HepG2 (cell line): ENCODE measurements around the gene MED22. TPM values are rescaled to one million over a fixed set of nuclear protein-coding genes. Genes with fewer than 3 reads are reported as not detected.
A peak's percentile ranks its signal among the peaks of the same experiment; 100 is the strongest.

Source experiments
- AGO1 ChIP-seq: fragments of 200-400 bp; formaldehyde crosslinking; IDR thresholded peaks from 2 replicates; pipeline ENCODE4 v1.6.1; 2017; ENCODE audit warnings: mild to moderate bottlenecking, low read depth, low read length, moderate library complexity; ENCODE audit not compliant: poor library complexity, severe bottlenecking
- ATF1 ChIP-seq: IDR thresholded peaks from 2 replicates; pipeline ENCODE4 v1.6.1; 2016; ENCODE audit warnings: mild to moderate bottlenecking, control low read depth
- EHMT2 ChIP-seq: fragments of 200-600 bp; sonication (generic); IDR thresholded peaks from 2 replicates; pipeline ENCODE4 v1.7.0; 2017; ENCODE audit warnings: antibody characterized with exemption, low read depth, low read length, borderline replicate concordance
- KDM2A ChIP-seq: sonication (generic); formaldehyde crosslinking; IDR thresholded peaks from 2 replicates; pipeline ENCODE4 v1.4.0; 2020; ENCODE audit warnings: low read depth, missing genetic modification reagents, borderline replicate concordance
- KLF13 ChIP-seq: sonication (generic); formaldehyde crosslinking; IDR thresholded peaks from 2 replicates; pipeline ENCODE4 v1.4.0; 2020; ENCODE audit warnings: mild to moderate bottlenecking, missing genetic modification reagents
- NR2F6 ChIP-seq, 2 experiments: IDR thresholded peaks; 2 replicates each; pipeline ENCODE4 v1.6.1; 2016; ENCODE audit warnings: antibody characterized with exemption in 1 of 2, mild to moderate bottlenecking in 1 of 2
- RAD21 ChIP-seq: fragments of 450-650 bp; formaldehyde crosslinking; IDR thresholded peaks from 2 replicates; pipeline ENCODE4 v1.5.0; 2020; ENCODE audit warnings: mild to moderate bottlenecking
- REPIN1 ChIP-seq: sonication (generic); formaldehyde crosslinking; IDR thresholded peaks from 2 replicates; pipeline ENCODE4 v1.8.0; 2022; ENCODE audit warnings: missing genetic modification reagents, low read depth, mild to moderate bottlenecking, borderline replicate concordance
- SAP130 ChIP-seq: IDR thresholded peaks from 2 replicates; pipeline ENCODE4 v1.6.1; 2016; ENCODE audit warnings: low read depth
- SIN3A ChIP-seq: IDR thresholded peaks from 2 replicates; pipeline ENCODE4 v1.6.1; 2011; ENCODE audit warnings: low read depth, mild to moderate bottlenecking, control low read depth, low read length, borderline replicate concordance
- SMAD9 ChIP-seq: sonication (generic); formaldehyde crosslinking; IDR thresholded peaks from 2 replicates; pipeline ENCODE4 v1.5.1; 2020; ENCODE audit warnings: mild to moderate bottlenecking, missing genetic modification reagents
- TMF1 ChIP-seq: sonication (generic); formaldehyde crosslinking; IDR thresholded peaks from 2 replicates; pipeline ENCODE4 v1.8.1; 2022; ENCODE audit warnings: low read depth, missing genetic modification reagents
- ZNF652 ChIP-seq: IDR thresholded peaks from 2 replicates; pipeline ENCODE4 v1.6.1; 2016; ENCODE audit warnings: low read depth, borderline replicate concordance
- ZNF720 ChIP-seq: sonication (generic); formaldehyde crosslinking; IDR thresholded peaks from 2 replicates; pipeline ENCODE4 v1.4.0; 2020; ENCODE audit warnings: missing genetic modification reagents
- ZNF782 ChIP-seq: sonication (generic); formaldehyde crosslinking; IDR thresholded peaks from 2 replicates; pipeline ENCODE4 v1.4.0; 2020; ENCODE audit warnings: missing genetic modification reagents, mild to moderate bottlenecking, borderline replicate concordance
- polyA plus RNA-seq, 8 experiments: library from polyadenylated mRNA; depleted of rRNA in 3 of 8; stranded (reverse) in 7 of 8; unstranded in 1 of 8; fragments of >200 nt; fragmentation: Illumina TruSeq in 4 of 8; extraction: Trizol in 4 of 8; gene quantifications; 2 replicates each; pipeline versions ENCODE4 v1.2.1 to v1.2.3, GENCODE V29; 2011 to 2016; ENCODE audit warnings: low read depth in 4 of 8, missing spikeins in 1 of 8, mixed read lengths in 1 of 8; ENCODE audit not compliant: insufficient read depth in 1 of 8
- total RNA-seq, 5 experiments: library from RNA; depleted of rRNA; stranded (reverse); fragments of >200 nt; fragmentation: Illumina TruSeq; extraction: Trizol; gene quantifications; 2 replicates each; pipeline ENCODE4 v1.2.3, GENCODE V29; 2016; ENCODE audit warnings: low read depth in 1 of 5
- TF ChIP-seq, protein P1 (sequence below): sonication (generic); formaldehyde crosslinking; IDR thresholded peaks from 2 replicates; pipeline ENCODE4 v1.5.0; 2020; ENCODE audit warnings: mild to moderate bottlenecking, missing genetic modification reagents, borderline replicate concordance
- TF ChIP-seq, protein P2 (sequence below): sonication (generic); formaldehyde crosslinking; IDR thresholded peaks from 2 replicates; pipeline ENCODE4 v1.5.0; 2020; ENCODE audit warnings: mild to moderate bottlenecking, low read depth, missing genetic modification reagents, borderline replicate concordance
- TF ChIP-seq, protein P3 (sequence below): IDR thresholded peaks from 2 replicates; pipeline ENCODE4 v1.6.1; 2016; ENCODE audit warnings: missing compliant biosample characterization, missing genetic modification reagents, borderline replicate concordance
- TF ChIP-seq, protein P4 (sequence below): sonication (generic); formaldehyde crosslinking; IDR thresholded peaks from 2 replicates; pipeline ENCODE4 v1.4.0; 2020; ENCODE audit warnings: missing genetic modification reagents, mild to moderate bottlenecking, borderline replicate concordance

The MED22 gene
- total and polyA plus RNA-seq, 2 of the 13 experiments (the other 11 are each of a cell fraction or from before 2014, with no cell fraction given), result 15.8 to 22.1 TPM

DNA sequence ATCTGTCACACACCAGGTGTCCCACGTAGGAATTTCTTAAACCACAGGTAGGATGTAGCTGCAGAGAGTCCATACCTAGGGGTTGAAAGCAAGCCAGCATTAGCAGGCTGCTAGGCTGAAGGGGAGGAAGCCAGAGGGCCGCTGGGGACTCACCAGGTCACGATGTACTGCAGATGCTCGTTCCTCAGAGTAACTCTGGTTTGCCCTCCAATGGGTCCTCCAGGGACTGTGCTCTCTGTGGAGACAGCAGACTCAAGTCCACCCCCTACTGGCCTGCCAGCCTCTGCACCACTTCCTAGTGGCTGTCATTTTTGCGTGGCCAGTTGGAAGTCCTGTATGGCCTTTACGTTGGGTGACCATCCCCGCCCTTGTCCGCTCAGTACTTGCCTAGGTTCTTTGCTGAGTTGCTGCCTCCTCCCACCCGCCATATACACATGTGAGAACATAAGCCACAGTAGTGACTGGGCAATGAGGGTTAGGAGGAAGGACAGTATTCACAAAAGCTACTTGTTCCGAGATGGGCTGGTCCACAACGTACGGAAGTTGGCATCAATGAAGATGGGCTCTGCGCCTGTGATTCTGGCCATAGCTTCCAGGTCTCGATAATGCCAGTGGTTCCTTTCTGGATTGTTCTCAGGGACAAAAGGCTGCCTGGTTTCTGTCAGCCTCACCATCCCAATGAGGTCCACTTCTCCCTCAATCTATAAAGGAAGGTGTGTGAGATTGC, 4.1 kb upstream of the MED22 start (continued):
- TF ChIP-seq, protein P1, sequence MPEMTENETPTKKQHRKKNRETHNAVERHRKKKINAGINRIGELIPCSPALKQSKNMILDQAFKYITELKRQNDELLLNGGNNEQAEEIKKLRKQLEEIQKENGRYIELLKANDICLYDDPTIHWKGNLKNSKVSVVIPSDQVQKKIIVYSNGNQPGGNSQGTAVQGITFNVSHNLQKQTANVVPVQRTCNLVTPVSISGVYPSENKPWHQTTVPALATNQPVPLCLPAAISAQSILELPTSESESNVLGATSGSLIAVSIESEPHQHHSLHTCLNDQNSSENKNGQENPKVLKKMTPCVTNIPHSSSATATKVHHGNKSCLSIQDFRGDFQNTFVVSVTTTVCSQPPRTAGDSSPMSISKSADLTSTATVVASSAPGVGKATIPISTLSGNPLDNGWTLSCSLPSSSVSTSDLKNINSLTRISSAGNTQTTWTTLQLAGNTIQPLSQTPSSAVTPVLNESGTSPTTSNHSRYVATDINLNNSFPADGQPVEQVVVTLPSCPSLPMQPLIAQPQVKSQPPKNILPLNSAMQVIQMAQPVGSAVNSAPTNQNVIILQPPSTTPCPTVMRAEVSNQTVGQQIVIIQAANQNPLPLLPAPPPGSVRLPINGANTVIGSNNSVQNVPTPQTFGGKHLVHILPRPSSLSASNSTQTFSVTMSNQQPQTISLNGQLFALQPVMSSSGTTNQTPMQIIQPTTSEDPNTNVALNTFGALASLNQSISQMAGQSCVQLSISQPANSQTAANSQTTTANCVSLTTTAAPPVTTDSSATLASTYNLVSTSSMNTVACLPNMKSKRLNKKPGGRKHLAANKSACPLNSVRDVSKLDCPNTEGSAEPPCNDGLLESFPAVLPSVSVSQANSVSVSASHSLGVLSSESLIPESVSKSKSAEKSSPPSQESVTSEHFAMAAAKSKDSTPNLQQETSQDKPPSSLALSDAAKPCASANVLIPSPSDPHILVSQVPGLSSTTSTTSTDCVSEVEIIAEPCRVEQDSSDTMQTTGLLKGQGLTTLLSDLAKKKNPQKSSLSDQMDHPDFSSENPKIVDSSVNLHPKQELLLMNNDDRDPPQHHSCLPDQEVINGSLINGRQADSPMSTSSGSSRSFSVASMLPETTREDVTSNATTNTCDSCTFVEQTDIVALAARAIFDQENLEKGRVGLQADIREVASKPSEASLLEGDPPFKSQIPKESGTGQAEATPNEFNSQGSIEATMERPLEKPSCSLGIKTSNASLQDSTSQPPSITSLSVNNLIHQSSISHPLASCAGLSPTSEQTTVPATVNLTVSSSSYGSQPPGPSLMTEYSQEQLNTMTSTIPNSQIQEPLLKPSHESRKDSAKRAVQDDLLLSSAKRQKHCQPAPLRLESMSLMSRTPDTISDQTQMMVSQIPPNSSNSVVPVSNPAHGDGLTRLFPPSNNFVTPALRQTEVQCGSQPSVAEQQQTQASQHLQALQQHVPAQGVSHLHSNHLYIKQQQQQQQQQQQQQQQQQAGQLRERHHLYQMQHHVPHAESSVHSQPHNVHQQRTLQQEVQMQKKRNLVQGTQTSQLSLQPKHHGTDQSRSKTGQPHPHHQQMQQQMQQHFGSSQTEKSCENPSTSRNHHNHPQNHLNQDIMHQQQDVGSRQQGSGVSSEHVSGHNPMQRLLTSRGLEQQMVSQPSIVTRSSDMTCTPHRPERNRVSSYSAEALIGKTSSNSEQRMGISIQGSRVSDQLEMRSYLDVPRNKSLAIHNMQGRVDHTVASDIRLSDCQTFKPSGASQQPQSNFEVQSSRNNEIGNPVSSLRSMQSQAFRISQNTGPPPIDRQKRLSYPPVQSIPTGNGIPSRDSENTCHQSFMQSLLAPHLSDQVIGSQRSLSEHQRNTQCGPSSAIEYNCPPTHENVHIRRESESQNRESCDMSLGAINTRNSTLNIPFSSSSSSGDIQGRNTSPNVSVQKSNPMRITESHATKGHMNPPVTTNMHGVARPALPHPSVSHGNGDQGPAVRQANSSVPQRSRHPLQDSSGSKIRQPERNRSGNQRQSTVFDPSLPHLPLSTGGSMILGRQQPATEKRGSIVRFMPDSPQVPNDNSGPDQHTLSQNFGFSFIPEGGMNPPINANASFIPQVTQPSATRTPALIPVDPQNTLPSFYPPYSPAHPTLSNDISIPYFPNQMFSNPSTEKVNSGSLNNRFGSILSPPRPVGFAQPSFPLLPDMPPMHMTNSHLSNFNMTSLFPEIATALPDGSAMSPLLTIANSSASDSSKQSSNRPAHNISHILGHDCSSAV (CRISPR knock-in tag), result no peak
- no peak for TF ChIP-seq ZNF720
- TF ChIP-seq NR2F6 (IDR thresholded peaks at IDR 0.05), result no peak
- no peak for TF ChIP-seq NR2F6 (CRISPR knock-in tag; IDR thresholded peaks at IDR 0.05)
- no peak for TF ChIP-seq TMF1
- TF ChIP-seq SMAD9 (CRISPR knock-in tag), result no peak
- TF ChIP-seq, protein P2, sequence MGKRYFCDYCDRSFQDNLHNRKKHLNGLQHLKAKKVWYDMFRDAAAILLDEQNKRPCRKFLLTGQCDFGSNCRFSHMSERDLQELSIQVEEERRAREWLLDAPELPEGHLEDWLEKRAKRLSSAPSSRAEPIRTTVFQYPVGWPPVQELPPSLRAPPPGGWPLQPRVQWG (CRISPR knock-in tag), result no peak
- TF ChIP-seq RAD21 (CRISPR knock-in tag), result peak; percentile 36; the same call in 1 of the 2 replicates
- TF ChIP-seq ZNF652, result no peak
- TF ChIP-seq, protein P3, sequence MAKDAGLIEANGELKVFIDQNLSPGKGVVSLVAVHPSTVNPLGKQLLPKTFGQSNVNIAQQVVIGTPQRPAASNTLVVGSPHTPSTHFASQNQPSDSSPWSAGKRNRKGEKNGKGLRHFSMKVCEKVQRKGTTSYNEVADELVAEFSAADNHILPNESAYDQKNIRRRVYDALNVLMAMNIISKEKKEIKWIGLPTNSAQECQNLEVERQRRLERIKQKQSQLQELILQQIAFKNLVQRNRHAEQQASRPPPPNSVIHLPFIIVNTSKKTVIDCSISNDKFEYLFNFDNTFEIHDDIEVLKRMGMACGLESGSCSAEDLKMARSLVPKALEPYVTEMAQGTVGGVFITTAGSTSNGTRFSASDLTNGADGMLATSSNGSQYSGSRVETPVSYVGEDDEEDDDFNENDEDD (CRISPR knock-in tag), result peak; percentile 31; the same call in 1 of the 2 replicates
- no peak for TF ChIP-seq SIN3A
- no peak for TF ChIP-seq ATF1 (CRISPR knock-in tag)
- TF ChIP-seq REPIN1 (CRISPR knock-in tag), result no peak; the same call in 1 of the 2 replicates
- no peak for TF ChIP-seq KLF13 (CRISPR knock-in tag)
- TF ChIP-seq AGO1, result no peak
- TF ChIP-seq SAP130, result peak; percentile 55
- TF ChIP-seq ZNF782, result no peak
- TF ChIP-seq KDM2A, result no peak; the same call in 1 of the 2 replicates
- TF ChIP-seq EHMT2, result no peak; the same call in 1 of the 2 replicates
- TF ChIP-seq, protein P4, sequence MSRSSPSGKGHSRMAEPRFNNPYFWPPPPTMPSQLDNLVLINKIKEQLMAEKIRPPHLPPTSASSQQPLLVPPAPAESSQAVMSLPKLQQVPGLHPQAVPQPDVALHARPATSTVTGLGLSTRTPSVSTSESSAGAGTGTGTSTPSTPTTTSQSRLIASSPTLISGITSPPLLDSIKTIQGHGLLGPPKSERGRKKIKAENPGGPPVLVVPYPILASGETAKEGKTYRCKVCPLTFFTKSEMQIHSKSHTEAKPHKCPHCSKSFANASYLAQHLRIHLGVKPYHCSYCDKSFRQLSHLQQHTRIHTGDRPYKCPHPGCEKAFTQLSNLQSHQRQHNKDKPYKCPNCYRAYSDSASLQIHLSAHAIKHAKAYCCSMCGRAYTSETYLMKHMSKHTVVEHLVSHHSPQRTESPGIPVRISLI (CRISPR knock-in tag), result no peak
